ENCODE measurements around the gene NELL2. TPM values are rescaled to one million over a fixed set of nuclear protein-coding genes. Genes with fewer than 3 reads are reported as not detected.

Gene NELL2
- total RNA-seq, 1 experiment from 2014 or later, result 32.7 TPM

GRCh38 chr12:44819884-44820283, 56.2 kb downstream of the NELL2 start:
- H4K20me1 ChIP-seq (ENCODE audit: control insufficient read depth, insufficient read depth, insufficient read length), result no peaks in the 10 kb centered on the region
- Mint-ChIP-seq H3K9me3 (no peaks in the 10 kb centered on the region), H3K27ac (no peak overlapping the region)

More at GRCh38 chr12:44819884-44820283, 56.2 kb downstream of the NELL2 start:
- no peak overlapping the region for H3K9ac ChIP-seq (ENCODE audit: extremely low read depth, insufficient read length, low read length)
- no peaks in the 10 kb centered on the region for H3K27me3 ChIP-seq (ENCODE audit: insufficient read depth, low read length)
- H3K4me1 Mint-ChIP-seq, result peaks cover 5 to 11% of the 10 kb centered on the region in 2 experiments
- H4K91ac ChIP-seq (ENCODE audit: insufficient read length, low read depth, low read length), result no peak overlapping the region
- H4K5ac ChIP-seq (ENCODE audit: insufficient read length, low read depth, low read length), result no peak overlapping the region
- H3K4me2 ChIP-seq (ENCODE audit: insufficient read depth, insufficient read length, low read length), result no peak overlapping the region
- H2BK12ac ChIP-seq (ENCODE audit: insufficient read length, low read depth, low read length), result no peak overlapping the region
- no peaks in the 10 kb centered on the region for H3K36me3 Mint-ChIP-seq (ENCODE audit: insufficient read depth in 1 of 3, low read depth in 3 of 3)
- no peaks in the 10 kb centered on the region for H3K9me3 ChIP-seq (ENCODE audit: control insufficient read depth, low read depth, low read length)
- no peaks in the 10 kb centered on the region for H3K79me1 ChIP-seq (ENCODE audit: insufficient read depth, low read depth, low read length, poor library complexity, severe bottlenecking)
- no peaks in the 10 kb centered on the region for H3K79me2 ChIP-seq (ENCODE audit: insufficient read depth, low read length)
- H3K23me2 ChIP-seq (ENCODE audit: insufficient read length, low read depth, low read length, poor library complexity, severe bottlenecking), result no peaks in the 10 kb centered on the region
- TF ChIP-seq CTCF (conservative IDR thresholded peaks at IDR 0.05), result no peak
- no peaks in the 10 kb centered on the region for H3K4me1 ChIP-seq (ENCODE audit: insufficient read depth, low read length)
- H2BK5ac ChIP-seq (ENCODE audit: insufficient read length, low read length), result no peak overlapping the region
- H3K14ac ChIP-seq (ENCODE audit: insufficient read depth, low read length), result no peak overlapping the region
- no CpG with 5 or more reads among the region's 4 CpGs for WGBS (ENCODE audit: extremely low coverage, insufficient read length, low lambda C conversion rate)
- DNase-seq, result no peak
- H3K56ac ChIP-seq (ENCODE audit: insufficient read length, low read depth, low read length), result no peak overlapping the region
- no peak overlapping the region for H4K8ac ChIP-seq (replicated peaks; ENCODE audit: insufficient read length, low read depth, low read length)
- H3K23ac ChIP-seq (ENCODE audit: insufficient read length, low read depth, low read length), result no peak overlapping the region
- no peak overlapping the region for H3K4ac ChIP-seq (ENCODE audit: low read depth, low read length)
- H3K27me3 Mint-ChIP-seq (ENCODE audit: low read depth), result no peaks in the 10 kb centered on the region
- no peak overlapping the region for H2AFZ ChIP-seq (ENCODE audit: low read length)
- no peak overlapping the region for H2BK15ac ChIP-seq (ENCODE audit: low read depth, low read length)
- H2BK120ac ChIP-seq (ENCODE audit: low read depth, low read length, poor library complexity, severe bottlenecking), result no peak overlapping the region
- H3T11ph ChIP-seq (ENCODE audit: low read length), result no peak overlapping the region
- H3K18ac ChIP-seq (ENCODE audit: insufficient read length, low read depth, low read length), result no peak overlapping the region
- H2BK20ac ChIP-seq (ENCODE audit: low read depth, low read length, poor library complexity, severe bottlenecking), result no peak overlapping the region
- H3K27ac ChIP-seq (ENCODE audit: insufficient read length, low read depth, low read length), result no peak overlapping the region
- no peak overlapping the region for H3K4me3 Mint-ChIP-seq
- no peak overlapping the region for H2AK5ac ChIP-seq (ENCODE audit: insufficient read length, low read length)

Data from H9 (cell line).